ENCODE measurements around the gene RPL4. TPM values are rescaled to one million over a fixed set of nuclear protein-coding genes. Genes with fewer than 3 reads are reported as not detected.

Gene RPL4
- total RNA-seq, 1 donor from 2014 or later, result 7,725 TPM

DNA sequence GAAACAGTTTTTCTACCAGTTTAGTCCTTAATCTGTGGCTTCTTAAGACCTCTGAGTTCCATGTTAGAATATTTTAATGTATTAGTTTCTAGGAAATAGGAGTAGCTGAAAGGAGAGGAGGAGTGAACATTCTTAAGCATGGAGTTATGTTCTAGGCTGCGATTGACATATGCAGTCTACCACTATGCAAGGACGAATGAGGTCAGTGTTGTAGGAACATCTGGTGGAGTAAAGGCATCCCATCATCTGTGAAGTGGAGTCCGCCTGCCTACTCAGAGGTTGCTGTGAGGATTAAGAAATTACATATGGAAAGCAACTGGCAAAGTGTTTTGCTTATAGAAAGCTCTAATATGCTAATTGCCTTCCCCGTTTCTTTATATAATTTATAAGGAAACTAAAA lies 52.2 kb downstream of the RPL4 start:
- Mint-ChIP-seq H3K4me3 (no peak overlapping the region), H3K27ac (no peak overlapping the region), H3K36me3 (peaks cover 14% of the 10 kb centered on the region), H3K4me1 (no peaks in the 10 kb centered on the region), H3K27me3 (ENCODE audit: insufficient read depth, low read depth) (no peaks in the 10 kb centered on the region), H3K9me3 (no peaks in the 10 kb centered on the region)
- Histone ChIP-seq H3F3A (ENCODE audit: low read depth) (no peaks in the 10 kb centered on the region), H3K27me3 (no peaks in the 10 kb centered on the region), H3K4me2 (no peak overlapping the region), H3K4me3 (no peak overlapping the region), H3K27ac (no peak overlapping the region), H3K9ac (no peak overlapping the region), H3K79me2 (ENCODE audit: low read depth) (no peaks in the 10 kb centered on the region), H3K4me1 (no peaks in the 10 kb centered on the region), H3K36me3 (peaks cover 7% of the 10 kb centered on the region), H2AFZ (replicated peaks) (no peak overlapping the region), H4K20me1 (ENCODE audit: low read depth) (no peaks in the 10 kb centered on the region), H3K9me3 (ENCODE audit: low read depth) (no peaks in the 10 kb centered on the region)
- DNase-seq (ENCODE audit: low spot score), result no peak
- no peak for TF ChIP-seq EZH2 (IDR thresholded peaks at IDR 0.05)
- TF ChIP-seq, protein P1, sequence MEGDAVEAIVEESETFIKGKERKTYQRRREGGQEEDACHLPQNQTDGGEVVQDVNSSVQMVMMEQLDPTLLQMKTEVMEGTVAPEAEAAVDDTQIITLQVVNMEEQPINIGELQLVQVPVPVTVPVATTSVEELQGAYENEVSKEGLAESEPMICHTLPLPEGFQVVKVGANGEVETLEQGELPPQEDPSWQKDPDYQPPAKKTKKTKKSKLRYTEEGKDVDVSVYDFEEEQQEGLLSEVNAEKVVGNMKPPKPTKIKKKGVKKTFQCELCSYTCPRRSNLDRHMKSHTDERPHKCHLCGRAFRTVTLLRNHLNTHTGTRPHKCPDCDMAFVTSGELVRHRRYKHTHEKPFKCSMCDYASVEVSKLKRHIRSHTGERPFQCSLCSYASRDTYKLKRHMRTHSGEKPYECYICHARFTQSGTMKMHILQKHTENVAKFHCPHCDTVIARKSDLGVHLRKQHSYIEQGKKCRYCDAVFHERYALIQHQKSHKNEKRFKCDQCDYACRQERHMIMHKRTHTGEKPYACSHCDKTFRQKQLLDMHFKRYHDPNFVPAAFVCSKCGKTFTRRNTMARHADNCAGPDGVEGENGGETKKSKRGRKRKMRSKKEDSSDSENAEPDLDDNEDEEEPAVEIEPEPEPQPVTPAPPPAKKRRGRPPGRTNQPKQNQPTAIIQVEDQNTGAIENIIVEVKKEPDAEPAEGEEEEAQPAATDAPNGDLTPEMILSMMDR (IDR thresholded peaks at IDR 0.05), result no peak
- no peak for TF ChIP-seq EZH2phosphoT487 (IDR thresholded peaks at IDR 0.05)

Small RNA genes lying within 50 kb of the gene (microRNA-seq; reads per million reads assigned to microRNA genes)
- not detected for gene MIR4512

Small RNA genes lying within 50 kb of the gene (small RNA-seq; reads per million reads assigned to genes)
- not detected for gene MIR4512
- not detected for gene RF01159
- gene SNORD16, result not detected
- not detected for gene SNORD18A
- gene SNORD18B, result not detected
- gene SNORD18C, result not detected

Other genes starting within 250 kb of the RPL4 start
- gene DIS3L, start 211.3 kb downstream of the RPL4 start, total RNA-seq (ENCODE audit: low replicate concordance), result 37.4 and 53.8 TPM in 2 replicates
- 19.5 and 28.9 TPM in 2 replicates for gene TIPIN, start 148.2 kb downstream of the RPL4 start, total RNA-seq (ENCODE audit: low replicate concordance)
- gene MAP2K1, start 117.9 kb downstream of the RPL4 start, total RNA-seq (ENCODE audit: low replicate concordance), result 42.6 and 55.2 TPM in 2 replicates
- 26.2 and 32.7 TPM in 2 replicates for gene SNAPC5, start 7.1 kb downstream of the RPL4 start, total RNA-seq (ENCODE audit: low replicate concordance)
- gene ZWILCH, start 471 bp upstream of the RPL4 start, total RNA-seq (ENCODE audit: low replicate concordance), result 45.2 and 89.5 TPM in 2 replicates
- 17.2 and 19.2 TPM in 2 replicates for gene LCTL, start 61.1 kb upstream of the RPL4 start, total RNA-seq (ENCODE audit: low replicate concordance)
- gene SMAD6, start 197.4 kb upstream of the RPL4 start, total RNA-seq (ENCODE audit: low replicate concordance), result 3.4 and 9.4 TPM in 2 replicates